Muscle layer of duodenum (tissue), 2 donors: Measurements from ENCODE around the gene FAM8A1.

Experiments
- H3K27ac ChIP-seq: one replicate; pipeline ENCODE4 v1.7.0; 2013; ENCODE audit warnings: mild to moderate bottlenecking, low read length
- H3K27me3 ChIP-seq: one replicate; pipeline ENCODE4 v1.7.0; 2013; ENCODE audit warnings: low read depth, mild to moderate bottlenecking, control low read depth, low read length
- H3K36me3 ChIP-seq, 2 donors: one replicate each; pipeline ENCODE4 v1.7.0; 2013; ENCODE audit warnings: low read length in 2 of 2, control low read depth in 1 of 2, mild to moderate bottlenecking in 1 of 2; ENCODE audit not compliant: insufficient read depth in 2 of 2, control insufficient read depth in 1 of 2
- H3K4me1 ChIP-seq, 2 donors: one replicate each; pipeline ENCODE4 v1.7.0; 2013; ENCODE audit warnings: low read length in 2 of 2, mild to moderate bottlenecking in 2 of 2, control low read depth in 1 of 2, moderate library complexity in 1 of 2; ENCODE audit not compliant: insufficient read depth in 2 of 2, control insufficient read depth in 1 of 2
- H3K4me3 ChIP-seq, 2 donors: one replicate each; pipeline ENCODE4 v1.7.0; 2013; ENCODE audit warnings: low read length in 2 of 2, low read depth in 1 of 2, mild to moderate bottlenecking in 1 of 2
- H3K9me3 ChIP-seq, 2 donors: one replicate each; pipeline ENCODE4 v1.7.0; 2013; ENCODE audit warnings: low read length in 2 of 2, control low read depth in 1 of 2, mild to moderate bottlenecking in 1 of 2; ENCODE audit not compliant: control insufficient read depth in 1 of 2
- donor health status: healthy.

Gene FAM8A1

GRCh38 chr6:17633465-17634188 lies 33.5 kb downstream of the FAM8A1 start:
- Histone ChIP-seq H3K27me3 (no peaks in the 10 kb centered on the region), H3K9me3 (no peaks in the 10 kb centered on the region), H3K36me3 (peaks cover 32 to 56% of the 10 kb centered on the region in 2 donors), H3K27ac (no peak overlapping the region), H3K4me3 (no peak overlapping the region), H3K4me1 (peaks cover 0 to 11% of the 10 kb centered on the region in 2 donors)

DNA sequence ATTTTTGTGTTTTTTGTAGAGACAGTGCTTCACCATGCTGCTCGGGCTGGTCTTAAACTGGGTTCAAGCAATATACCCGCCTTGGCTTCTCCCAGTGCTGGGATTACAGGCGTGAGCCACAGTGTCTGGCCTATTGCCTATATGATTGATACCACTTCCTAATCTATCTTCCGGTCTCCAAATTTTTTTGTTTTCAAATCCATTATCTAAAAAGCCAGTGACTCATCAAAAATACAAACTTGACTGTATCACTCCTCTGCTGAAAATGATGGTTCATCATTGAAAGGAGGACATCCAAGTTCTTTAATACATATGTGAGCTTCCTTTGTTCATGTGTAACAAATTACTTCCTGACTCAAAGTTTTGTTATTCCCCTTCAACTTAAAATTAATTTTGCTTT lies 35.5 kb downstream of the FAM8A1 start:
- no peaks in the 10 kb centered on the region for H3K9me3 ChIP-seq
- H3K27me3 ChIP-seq: no peaks in the 10 kb centered on the region
- H3K4me3 ChIP-seq: no peak overlapping the region
- H3K36me3 ChIP-seq: peaks cover 20 to 49% of the 10 kb centered on the region in 2 donors
- no peak overlapping the region for H3K27ac ChIP-seq
- H3K4me1 ChIP-seq: peaks cover 0 to 13% of the 10 kb centered on the region in 2 donors

DNA sequence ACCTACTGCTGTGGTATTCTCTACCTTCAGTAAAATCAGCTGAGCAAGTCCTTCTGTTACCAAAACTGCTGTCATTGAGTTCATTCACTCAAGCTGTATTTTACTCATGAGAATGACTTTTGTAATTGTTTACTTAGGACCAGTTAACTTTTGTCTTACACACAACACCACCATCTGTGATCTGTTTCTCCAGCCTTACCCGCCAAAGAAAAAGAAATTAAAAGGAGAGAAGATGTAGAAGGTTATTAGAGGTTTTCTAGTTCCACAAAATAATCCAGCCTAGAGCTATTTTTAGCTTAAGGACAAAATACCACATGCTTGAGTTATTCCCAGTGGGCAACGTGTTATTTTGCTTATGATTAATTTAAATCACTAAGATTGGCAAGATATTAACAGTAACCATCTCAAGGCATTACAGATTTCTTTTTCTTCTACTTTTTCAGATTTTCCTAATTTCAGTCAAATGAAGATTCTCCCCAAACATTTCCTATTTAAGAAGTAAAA lies 38.2 kb downstream of the FAM8A1 start:
- H3K27me3 ChIP-seq: no peaks in the 10 kb centered on the region
- peaks cover 0 to 13% of the 10 kb centered on the region in 2 donors for H3K4me1 ChIP-seq
- H3K9me3 ChIP-seq: no peaks in the 10 kb centered on the region
- peaks cover 24 to 58% of the 10 kb centered on the region in 2 donors for H3K36me3 ChIP-seq
- no peak overlapping the region for H3K27ac ChIP-seq
- no peak overlapping the region for H3K4me3 ChIP-seq

- Histone ChIP-seq H3K36me3 (peaks cover 35 to 78% of the 10 kb centered on the region in 2 donors), H3K27ac (no peak overlapping the region), H3K4me1 (peaks cover 0 to 13% of the 10 kb centered on the region in 2 donors), H3K27me3 (no peaks in the 10 kb centered on the region), H3K9me3 (no peaks in the 10 kb centered on the region), H3K4me3 (no peak overlapping the region)
Observed at GRCh38 chr6:17640477-17640917, 40.4 kb downstream of the FAM8A1 start.

GRCh38 chr6:17648745-17649144 lies 48.6 kb downstream of the FAM8A1 start:
- no peak overlapping the region for H3K4me3 ChIP-seq
- peaks cover 35 to 42% of the 10 kb centered on the region in 2 donors for H3K36me3 ChIP-seq
- no peaks in the 10 kb centered on the region for H3K9me3 ChIP-seq
- no peaks in the 10 kb centered on the region for H3K4me1 ChIP-seq
- no peak overlapping the region for H3K27ac ChIP-seq
- no peaks in the 10 kb centered on the region for H3K27me3 ChIP-seq

DNA sequence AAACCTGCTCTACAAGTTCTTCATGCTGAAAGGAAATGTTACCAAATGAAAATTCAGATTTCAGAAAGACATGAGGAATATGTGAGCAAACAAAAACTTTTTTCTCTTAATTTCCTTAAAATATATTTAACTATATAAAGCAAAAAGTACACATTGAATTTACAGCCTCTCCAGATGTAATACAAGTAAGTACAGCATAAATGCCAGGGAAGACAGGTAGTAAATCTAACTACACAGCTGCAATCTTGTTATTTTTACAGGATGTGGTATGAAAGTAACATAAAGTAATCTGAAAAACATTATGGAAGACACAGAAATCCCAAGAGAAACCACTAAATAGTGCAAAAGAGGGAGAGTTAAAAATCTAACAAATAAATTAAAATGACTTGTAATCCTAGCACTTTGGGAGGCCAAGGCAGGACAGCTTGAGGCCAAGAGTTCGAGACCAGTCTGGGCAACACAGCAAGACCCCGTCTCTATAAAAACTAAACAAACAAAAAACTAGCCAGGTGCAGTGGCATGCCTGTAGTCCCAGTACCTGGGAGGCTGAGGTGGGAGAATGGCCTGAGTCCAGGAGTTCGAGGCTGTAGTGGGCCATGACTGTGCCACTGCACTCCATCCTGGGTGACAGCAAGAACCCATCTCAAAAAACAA lies 50.7 kb downstream of the FAM8A1 start:
- H3K27ac ChIP-seq: no peak overlapping the region

GRCh38 chr6:17653198-17653882 lies 53.2 kb downstream of the FAM8A1 start:
- no peaks in the 10 kb centered on the region for H3K27me3 ChIP-seq
- peaks cover 13 to 14% of the 10 kb centered on the region in 2 donors for H3K36me3 ChIP-seq
- H3K27ac ChIP-seq: no peak overlapping the region
- no peak overlapping the region for H3K4me3 ChIP-seq
- H3K4me1 ChIP-seq: no peaks in the 10 kb centered on the region
- H3K9me3 ChIP-seq: no peaks in the 10 kb centered on the region

More for the DNA sequence above, 50.7 kb downstream of the FAM8A1 start:
- H3K9me3 ChIP-seq: no peaks in the 10 kb centered on the region
- H3K36me3 ChIP-seq: peaks cover 22% of the 10 kb centered on the region in 2 donors
- H3K27me3 ChIP-seq: no peaks in the 10 kb centered on the region
- H3K4me1 ChIP-seq: no peaks in the 10 kb centered on the region
- no peak overlapping the region for H3K4me3 ChIP-seq

- H3K27me3 ChIP-seq: no peaks in the 10 kb centered on the region
- H3K4me3 ChIP-seq: no peak overlapping the region
- H3K27ac ChIP-seq: no peak overlapping the region
- no peaks in the 10 kb centered on the region for H3K9me3 ChIP-seq
- peaks cover 11 to 14% of the 10 kb centered on the region in 2 donors for H3K36me3 ChIP-seq
- H3K4me1 ChIP-seq: no peaks in the 10 kb centered on the region
Observed at GRCh38 chr6:17656092-17656491, 56.0 kb downstream of the FAM8A1 start.

GRCh38 chr6:17656644-17657043 lies 56.5 kb downstream of the FAM8A1 start:
- Histone ChIP-seq H3K36me3 (peaks cover 14 to 17% of the 10 kb centered on the region in 2 donors), H3K9me3 (no peaks in the 10 kb centered on the region), H3K27me3 (no peaks in the 10 kb centered on the region), H3K4me3 (no peak overlapping the region), H3K27ac (no peak overlapping the region), H3K4me1 (no peaks in the 10 kb centered on the region)
